ENCODE results near the gene APELA.

- no peak for TF ChIP-seq CTCF (conservative IDR thresholded peaks at IDR 0.05 in 1 of 2, IDR thresholded peaks at IDR 0.05 in 1 of 2; ENCODE audit: extremely low read depth in 1 of 2, insufficient read depth in 1 of 2, low read depth in 1 of 2, low read length in 2 of 2)
- TF ChIP-seq EZH2 (IDR thresholded peaks at IDR 0.05; ENCODE audit: borderline replicate concordance, low read length), result no peak
Measured at GRCh38 chr4:164856396-164856795, 20.6 kb upstream of the APELA start.

Data from mammary epithelial cell (primary cell).